HG03280 (cell line): ENCODE data around the gene FRMD4A.

ENCODE experiments used
- ATAC-seq: cut with Tn5 transposase; IDR thresholded peaks from one replicate; pipeline ENCODE4 v1.9.1; 2021; ENCODE audit warnings: mild to moderate bottlenecking, moderate library complexity; ENCODE audit not compliant: unreplicated experiment

Gene FRMD4A

DNA sequence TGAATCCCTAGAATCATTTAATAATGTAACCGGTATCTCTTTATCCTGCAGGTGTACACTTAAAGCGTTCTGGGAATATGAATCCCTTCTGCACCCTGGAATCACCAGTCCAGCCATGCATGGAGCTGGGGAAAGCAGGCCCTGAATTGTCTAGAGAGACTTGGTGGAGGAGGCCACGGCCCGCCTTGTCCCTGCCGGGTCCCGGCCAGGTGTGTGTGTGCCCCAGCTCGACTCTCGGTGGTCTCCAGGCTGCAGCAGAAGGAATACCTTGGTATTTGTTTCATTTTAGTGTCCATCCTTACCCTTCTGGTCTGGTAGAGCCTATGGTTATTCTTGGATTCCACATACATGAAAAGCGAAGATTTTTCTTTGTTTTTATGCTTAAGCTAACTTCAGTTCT lies 685.9 kb downstream of the FRMD4A start:
- ATAC-seq = no peak

DNA sequence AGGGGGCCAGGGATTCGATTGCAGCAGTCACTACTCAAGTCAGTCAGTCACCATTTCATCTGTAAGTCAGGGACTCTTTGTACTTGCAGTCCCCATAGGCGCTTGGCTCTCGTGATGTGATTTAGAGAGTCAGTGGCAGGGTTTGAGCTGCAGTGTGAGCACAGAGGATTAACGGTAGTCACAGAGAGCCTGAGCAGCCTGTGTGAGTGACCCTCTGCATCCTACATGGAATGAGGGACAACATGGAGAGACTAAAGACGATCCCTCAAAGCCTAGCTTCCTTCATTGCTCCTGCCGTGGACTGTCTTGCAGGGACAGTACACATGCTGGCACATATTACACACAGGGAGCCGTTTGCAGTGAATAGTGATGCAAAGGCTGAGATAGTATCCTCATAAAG lies 687.7 kb downstream of the FRMD4A start:
- no peak for ATAC-seq

GRCh38 chr10:13642293-13642692 lies 688.4 kb downstream of the FRMD4A start:
- no peak for ATAC-seq

GRCh38 chr10:13637894-13638293 lies 692.8 kb downstream of the FRMD4A start:
- ATAC-seq = no peak

DNA sequence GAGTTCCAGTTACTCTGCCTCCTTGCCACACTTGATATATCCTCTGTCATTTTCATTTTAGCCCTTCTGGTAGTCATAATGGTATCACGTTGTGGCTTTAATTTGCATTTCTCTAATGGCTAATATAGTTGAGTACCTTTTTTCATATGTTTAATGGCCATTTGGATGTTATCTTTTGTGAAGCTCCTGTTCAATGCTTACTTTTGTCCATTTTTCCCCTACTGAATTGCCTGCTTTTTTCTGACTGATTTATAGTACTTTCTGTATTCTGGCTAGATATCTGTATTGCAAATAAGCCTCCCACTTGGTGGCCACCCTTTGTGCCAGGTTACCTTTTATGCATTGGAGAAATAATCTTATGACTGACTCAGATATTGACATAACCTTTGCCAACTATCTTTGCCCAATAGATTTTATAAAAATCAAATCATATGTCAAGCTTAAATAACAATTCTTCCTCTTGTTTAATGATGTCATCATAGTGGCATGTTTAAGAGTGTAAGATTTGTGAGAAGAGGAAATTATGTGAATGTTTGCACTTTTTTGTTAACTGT lies 693.3 kb downstream of the FRMD4A start:
- no peak for ATAC-seq

DNA sequence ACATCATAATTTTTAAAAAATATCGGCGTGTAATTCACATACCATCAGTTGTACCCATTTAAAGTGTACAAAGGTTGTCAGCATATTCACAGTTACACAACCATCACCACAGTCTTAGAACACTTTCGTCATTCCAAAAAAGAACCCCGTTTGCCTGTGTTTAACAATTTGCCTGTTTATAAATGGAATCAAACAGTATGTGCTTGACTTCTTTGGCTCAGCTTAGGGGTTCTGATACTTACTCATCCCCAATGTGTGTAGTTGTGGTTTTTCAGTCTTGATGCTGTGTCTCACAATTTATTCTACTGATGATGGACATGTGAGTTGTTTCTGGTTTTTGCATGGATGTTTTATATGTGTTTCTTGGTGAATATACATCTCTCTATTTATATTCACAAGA lies 693.9 kb downstream of the FRMD4A start:
- no peak for ATAC-seq

- ATAC-seq = no peak
Observed at GRCh38 chr10:13634207-13634606, 696.5 kb downstream of the FRMD4A start.

DNA sequence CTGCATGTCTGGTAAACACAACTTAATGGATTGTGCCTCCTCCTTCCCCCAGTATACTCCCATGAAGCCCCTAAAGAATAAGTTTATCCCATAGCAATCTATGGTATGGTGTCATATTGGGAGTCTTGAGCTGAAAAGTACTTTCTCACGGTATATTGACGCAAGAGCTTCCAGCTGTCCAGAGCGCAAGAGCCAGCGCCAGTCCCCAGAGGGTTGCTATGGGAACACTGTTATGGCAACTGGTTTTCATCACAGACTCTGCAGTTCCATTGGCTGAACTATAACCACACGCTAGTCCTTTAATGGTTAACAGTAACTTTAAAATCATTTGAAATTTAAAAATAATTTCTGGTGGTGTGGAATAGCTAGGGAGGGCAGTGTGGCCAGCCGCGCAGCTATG lies 697.0 kb downstream of the FRMD4A start:
- ATAC-seq = no peak

DNA sequence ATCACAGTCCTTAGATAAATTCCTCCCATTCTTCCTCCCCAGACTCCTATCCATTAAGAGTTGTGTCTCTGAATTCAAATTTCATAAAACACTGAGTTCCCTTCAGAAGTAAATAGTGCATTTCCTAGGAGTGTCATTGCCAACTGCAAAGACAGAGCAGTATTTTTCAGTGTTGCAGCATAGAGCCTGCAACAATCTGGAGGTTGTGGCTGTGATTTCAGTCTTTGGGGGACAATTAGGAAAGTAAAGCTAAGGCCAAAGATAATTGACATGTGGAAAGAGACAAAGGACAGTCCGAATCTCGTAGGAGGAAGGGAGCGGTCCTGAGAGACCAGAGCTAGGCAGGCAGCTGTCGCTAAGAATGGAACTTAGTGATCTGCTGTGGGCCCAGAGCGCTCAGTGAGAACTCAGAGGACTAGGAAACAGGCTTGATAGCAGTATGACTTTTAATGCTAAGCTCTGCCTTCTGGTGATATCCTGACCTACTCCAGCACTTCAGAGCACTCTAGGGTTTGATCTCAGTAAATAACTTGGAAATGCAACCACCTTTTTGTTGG lies 697.8 kb downstream of the FRMD4A start:
- ATAC-seq = no peak

- ATAC-seq = no peak
Observed at GRCh38 chr10:13632440-13632839, 698.3 kb downstream of the FRMD4A start.

- ATAC-seq = no peak
Observed at GRCh38 chr10:13631594-13631993, 699.1 kb downstream of the FRMD4A start.

GRCh38 chr10:13630231-13630630 lies 700.5 kb downstream of the FRMD4A start:
- no peak for ATAC-seq

- ATAC-seq = no peak
Observed at GRCh38 chr10:13629116-13629515, 701.6 kb downstream of the FRMD4A start.

DNA sequence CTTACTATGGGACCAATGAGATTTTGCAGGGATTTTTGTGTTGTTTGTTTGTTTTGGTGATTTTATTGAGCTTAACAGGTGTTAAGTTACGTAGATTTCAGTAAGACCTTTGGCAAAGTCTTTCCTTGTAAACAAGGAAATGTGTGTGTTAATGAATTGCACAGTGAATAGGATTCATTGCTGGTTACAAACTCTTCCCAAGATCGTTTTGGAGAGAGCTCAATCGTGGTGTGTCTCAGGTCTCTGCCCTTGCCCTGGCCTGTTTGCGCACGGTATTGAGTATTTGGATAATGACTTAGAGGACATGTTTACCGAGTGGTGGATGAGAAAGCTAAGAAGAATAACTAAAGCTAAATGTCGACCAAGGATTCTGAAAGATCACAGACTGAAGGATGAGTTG lies 702.1 kb downstream of the FRMD4A start:
- no peak for ATAC-seq

DNA sequence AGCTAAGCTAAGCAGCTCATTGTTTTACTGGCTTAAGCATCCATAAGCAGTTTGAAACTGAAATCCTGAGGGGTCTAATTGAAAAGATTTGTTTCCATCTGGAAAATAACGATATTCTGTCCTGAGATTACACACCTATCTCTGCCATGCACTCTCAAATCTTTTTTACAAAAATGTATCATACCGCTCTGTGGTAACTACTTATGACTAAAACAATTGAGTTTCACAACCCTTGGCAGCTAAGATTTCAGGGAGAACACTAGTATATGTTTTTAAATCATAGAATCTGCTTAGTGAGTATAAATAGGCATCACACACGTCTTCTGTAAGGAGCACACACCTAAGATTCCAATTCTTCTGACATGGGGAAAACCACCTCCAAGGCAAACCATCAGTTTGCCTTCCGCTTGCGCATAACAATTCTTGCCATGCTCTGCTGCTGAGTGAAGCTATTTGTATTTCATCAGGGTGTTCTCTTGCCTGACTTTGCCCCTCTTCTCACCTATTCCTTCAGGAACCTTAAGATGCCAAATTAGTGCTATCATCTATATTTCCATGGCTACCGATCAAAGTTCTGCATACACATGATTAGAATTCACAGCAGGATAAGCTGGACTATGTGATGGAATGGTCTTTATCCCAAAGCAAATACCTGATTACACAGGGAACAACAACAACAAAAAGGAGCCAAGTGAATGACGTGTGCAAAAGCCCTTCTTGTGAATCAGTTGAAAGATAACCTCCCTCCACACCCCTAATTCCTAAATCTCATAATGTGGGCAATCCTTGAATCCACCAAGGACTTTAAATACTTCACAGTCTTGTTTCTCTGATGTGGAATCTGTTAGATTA lies 703.0 kb downstream of the FRMD4A start:
- no peak for ATAC-seq

DNA sequence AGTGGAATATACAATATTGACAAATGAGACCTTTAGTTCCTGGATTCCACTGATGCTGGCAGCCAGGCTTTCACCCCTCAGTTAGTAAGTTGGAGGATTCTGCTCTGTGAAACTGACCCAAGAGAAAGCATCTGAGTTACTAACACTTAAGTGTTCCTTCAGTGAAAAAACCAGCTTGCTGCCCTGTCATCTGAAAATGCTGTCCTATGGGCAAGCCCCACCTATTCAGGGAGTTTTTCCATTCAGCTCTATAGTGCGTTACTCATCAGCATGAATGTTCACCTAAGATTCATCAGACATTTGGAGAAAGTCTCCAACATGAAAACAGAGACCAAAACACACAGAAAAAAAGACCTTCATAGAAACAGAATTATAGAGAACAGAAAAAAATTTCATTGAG lies 706.1 kb downstream of the FRMD4A start:
- no peak for ATAC-seq

GRCh38 chr10:13621931-13622330 lies 708.8 kb downstream of the FRMD4A start:
- ATAC-seq = no peak

DNA sequence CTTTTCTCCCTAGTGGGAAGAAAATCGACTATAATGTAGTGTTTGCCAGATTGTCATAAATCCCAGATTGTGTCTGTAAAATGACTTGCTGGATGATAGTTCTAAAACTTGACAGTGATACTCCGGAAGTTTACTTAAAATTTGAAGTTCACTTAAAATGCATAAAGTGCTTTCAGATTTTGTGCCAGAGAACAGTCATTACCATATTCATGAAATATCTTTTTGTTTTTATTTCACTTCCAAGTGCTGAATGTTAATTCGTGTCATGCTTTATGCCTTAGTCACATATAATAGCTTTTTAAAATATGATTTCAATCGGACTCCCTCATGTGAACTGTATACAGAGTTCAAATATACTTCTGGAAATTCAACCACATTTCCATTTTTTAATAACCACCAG lies 713.6 kb downstream of the FRMD4A start:
- no peak for ATAC-seq

DNA sequence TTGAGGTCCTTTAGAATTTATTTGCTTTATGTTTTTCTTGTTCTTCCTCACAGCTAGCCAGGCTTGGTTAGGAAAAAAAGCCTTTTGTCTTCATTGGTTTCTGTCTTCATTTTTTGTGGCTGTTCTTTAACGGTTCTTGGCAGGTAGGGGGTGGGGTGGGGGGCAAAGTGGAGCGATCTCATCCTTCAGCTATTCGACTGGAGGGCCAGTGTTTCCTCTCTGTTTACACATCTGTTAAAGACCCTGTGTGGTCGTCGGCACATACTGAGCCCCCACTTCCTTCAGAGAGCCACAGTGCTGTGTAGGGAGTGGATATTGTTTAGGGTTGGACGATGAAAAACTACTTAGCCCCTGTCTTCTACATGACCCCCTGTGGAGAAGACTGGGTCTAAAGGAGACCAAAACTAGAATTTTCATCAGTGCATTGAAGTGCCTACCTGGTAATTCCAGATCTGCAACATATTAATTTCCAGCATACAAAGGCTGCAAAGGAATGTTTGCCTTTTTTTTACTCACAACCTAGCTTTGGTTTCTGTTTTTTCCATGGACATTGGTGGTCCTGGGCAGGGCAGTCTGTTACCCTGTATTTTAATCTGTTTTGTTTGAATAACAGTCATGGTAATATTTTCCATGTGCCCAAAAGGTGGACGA lies 714.9 kb downstream of the FRMD4A start:
- ATAC-seq = no peak

DNA sequence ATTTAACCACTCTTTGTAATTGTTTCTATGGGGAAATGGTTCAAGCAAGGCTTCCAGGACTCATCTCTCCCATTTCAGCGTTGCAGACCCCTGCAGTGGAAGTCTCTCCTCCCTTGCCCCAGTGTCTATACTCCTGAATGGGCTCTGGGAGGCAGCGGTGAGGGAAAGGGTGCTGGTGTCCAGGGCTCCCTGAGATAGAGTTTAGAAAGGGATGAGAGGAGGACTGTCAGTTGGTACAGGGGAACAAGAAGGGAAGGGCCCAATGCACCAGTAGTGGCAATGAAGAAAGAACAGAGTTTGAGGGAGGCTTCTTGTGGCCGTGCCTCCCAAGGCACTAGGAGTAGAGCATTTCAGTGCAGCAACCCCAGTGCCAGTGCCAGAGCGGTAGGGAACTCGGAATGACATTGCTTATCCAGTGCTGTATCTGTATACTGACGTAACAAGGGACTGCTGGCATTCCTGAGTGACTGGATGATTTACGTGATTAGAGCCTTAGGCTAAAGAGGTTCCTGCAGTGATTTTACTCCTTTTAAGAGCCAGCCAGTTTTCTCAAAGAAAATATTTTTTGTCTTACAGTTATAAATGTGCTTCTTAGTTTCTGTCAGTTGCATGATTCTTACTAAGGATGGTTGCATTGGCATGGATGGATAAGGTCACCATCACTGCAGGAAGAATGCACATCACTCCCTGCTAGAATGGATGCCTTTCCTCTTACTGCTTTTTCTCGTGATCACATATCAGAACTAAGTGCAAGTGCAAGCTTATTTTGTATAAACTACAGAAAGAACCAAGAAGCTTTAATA lies 716.0 kb downstream of the FRMD4A start:
- ATAC-seq = no peak

GRCh38 chr10:13613519-13613918 lies 717.2 kb downstream of the FRMD4A start:
- no peak for ATAC-seq
